GM20000 (cell line): ENCODE measurements around the gene BBS9.
"Not testable (repeated sequence)": the region's sequence is repeated elsewhere in the genome, so short reads cannot be mapped to it uniquely, and the experiment has no call there.

Source experiments
- DNase-seq: peaks from one replicate; pipeline ENCODE4 v3.0.0; 2012; ENCODE audit warnings: low spot score
- CTCF ChIP-seq: IDR thresholded peaks from 2 replicates; pipeline ENCODE4 v1.5.1; 2012; ENCODE audit warnings: mild to moderate bottlenecking, control low read depth; ENCODE audit errors: extremely low read depth, missing control alignments

Gene BBS9

GRCh38 chr7:33215992-33216391 is 86.6 kb downstream of the BBS9 start:
- no peak for DNase-seq
- no peak for TF ChIP-seq CTCF

- TF ChIP-seq CTCF, result no peak
- no peak for DNase-seq
These were observed 88.2 kb downstream of the BBS9 start for GRCh38 chr7:33217595-33217994.

GRCh38 chr7:33218841-33219535 is 89.6 kb downstream of the BBS9 start:
- DNase-seq, result not testable (repeated sequence)

- DNase-seq, result no peak
- TF ChIP-seq CTCF, result no peak
These were observed 90.9 kb downstream of the BBS9 start for GRCh38 chr7:33220231-33220630.

GRCh38 chr7:33221390-33221789 is 92.0 kb downstream of the BBS9 start:
- no peak for DNase-seq
- no peak for TF ChIP-seq CTCF

- DNase-seq, result no peak
- no peak for TF ChIP-seq CTCF
These were observed 103.3 kb downstream of the BBS9 start for GRCh38 chr7:33232632-33233145.

GRCh38 chr7:33233659-33234058 is 104.3 kb downstream of the BBS9 start:
- no peak for TF ChIP-seq CTCF
- no peak for DNase-seq

- no peak for DNase-seq
- no peak for TF ChIP-seq CTCF
These were observed 107.7 kb downstream of the BBS9 start for GRCh38 chr7:33237036-33237435.
